NCI-H128 (cell line): ENCODE measurements around the gene FBXW7.

Experiments
- DNase-seq: peaks from one replicate; lab custom pipeline; 2025; ENCODE audit not compliant: unreplicated experiment; lab: John Stamatoyannopoulos, UW

The FBXW7 gene

DNA sequence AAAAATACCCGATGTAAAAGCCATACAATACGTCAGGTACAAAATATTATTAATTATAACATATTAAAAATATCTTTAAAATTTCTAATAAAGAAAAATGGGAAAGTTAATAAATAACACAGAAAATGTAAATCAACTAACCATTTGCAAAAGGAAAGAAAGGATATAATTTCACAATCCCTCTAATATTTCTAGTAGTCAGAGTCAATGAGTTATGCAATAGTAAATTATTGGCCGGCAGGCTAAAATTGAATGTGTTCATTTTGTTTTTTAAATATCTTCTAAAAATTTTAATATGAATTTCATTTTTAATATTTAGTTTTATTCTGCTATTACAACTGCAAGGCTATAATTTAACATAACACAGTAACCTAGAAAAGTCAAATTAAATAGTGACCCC lies 155.7 kb downstream of the FBXW7 start:
- no peak for DNase-seq

DNA sequence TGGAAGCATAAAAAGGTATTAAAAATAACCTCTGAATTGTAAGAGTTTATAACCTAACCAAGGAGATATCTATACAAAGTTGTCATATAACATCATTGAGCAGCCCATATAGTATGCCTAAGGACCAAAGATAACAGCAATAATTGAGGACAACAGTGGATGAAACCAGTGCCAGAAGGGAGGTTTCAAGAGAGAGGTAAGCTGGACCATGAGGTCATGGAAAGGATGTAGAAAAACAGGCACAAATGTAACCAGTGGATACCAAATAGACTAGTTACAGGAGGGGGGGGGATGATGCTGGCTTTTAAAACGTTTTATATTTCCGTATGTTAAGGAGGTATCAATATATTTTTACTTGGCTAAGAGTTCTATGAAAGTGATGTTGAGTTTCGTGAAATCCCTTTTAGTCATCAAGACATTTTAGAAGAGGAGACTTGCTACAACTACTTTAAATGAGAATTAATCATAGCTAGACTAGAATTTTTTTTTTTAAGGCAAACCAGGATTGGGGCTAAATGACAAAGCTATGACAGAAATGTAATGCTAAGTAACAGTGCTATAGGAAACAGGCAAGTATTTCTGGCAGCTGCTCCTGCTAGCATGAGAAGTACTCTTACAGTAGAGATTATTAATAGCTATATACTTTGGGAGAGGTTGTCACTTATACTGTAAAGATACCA lies 161.1 kb downstream of the FBXW7 start:
- no peak for DNase-seq

- no peak for DNase-seq
Observed at GRCh38 chr4:152374153-152374552, 161.7 kb downstream of the FBXW7 start.

- no peak for DNase-seq
Observed at GRCh38 chr4:152372444-152372843, 163.4 kb downstream of the FBXW7 start.

- DNase-seq, result no peak
Observed at GRCh38 chr4:152369902-152370295, 166.0 kb downstream of the FBXW7 start.

- DNase-seq, result no peak
Observed at GRCh38 chr4:152369203-152369901, 166.5 kb downstream of the FBXW7 start.

- DNase-seq, result peak; percentile 16
Observed at GRCh38 chr4:152368001-152368400, 167.9 kb downstream of the FBXW7 start.

GRCh38 chr4:152364883-152365282 lies 171.0 kb downstream of the FBXW7 start:
- no peak for DNase-seq

DNA sequence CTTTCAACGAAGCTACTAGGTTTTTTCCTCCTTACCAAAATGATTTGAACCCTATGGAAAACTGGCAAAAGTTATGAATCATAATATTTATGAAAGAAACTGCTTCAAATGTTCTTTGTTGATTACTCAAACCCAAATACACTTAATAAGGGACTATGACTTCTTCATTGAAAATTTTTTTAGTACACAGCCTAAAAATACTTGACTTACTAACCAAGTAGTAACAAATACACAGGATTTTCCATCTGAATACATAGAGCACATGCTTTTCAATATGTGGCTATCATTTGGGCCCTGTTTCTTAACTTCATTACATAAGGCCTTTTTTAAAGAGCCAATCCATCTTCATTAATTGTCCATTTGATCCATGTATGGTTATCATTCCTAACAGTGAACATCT lies 171.5 kb downstream of the FBXW7 start:
- no peak for DNase-seq

DNA sequence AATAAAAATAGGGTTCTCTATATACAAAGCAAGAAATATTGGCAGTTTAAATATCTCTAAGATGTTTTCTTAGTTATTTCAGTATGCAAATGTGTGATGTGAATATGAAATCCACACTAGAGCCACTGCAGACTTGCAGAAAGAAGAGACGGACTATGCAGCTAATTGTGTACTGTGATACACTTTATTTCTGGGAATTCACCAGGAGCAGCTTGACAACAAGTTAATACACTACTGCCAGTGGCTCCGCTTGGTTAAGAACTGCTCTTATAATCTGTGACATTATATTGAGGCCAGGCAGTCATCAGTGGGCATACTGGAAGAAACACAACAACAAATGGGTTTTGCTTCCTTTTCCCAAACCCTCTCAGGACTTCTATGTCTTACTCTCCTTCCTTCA lies 172.0 kb downstream of the FBXW7 start:
- no peak for DNase-seq

- no peak for DNase-seq
Observed at GRCh38 chr4:152363086-152363485, 172.8 kb downstream of the FBXW7 start.

DNA sequence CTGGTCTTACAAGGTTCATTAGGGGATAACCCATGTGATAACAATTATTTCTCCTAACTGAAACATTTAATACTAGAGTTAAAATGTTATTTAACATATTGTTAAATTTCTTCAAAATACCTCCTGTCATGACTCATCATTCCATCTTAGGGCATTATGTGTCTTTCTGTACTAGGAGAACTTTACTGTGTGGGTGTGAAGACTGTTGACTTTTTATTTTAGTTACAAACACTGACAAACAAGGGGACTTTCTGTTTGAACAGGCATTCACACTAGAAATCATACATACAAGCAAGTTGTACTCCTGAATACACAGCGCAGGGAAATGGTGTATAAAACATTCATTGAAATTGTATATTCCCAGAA lies 175.9 kb downstream of the FBXW7 start:
- no peak for DNase-seq

- no peak for DNase-seq
Observed at GRCh38 chr4:152359208-152360044, 176.5 kb downstream of the FBXW7 start.

GRCh38 chr4:152357206-152357605 lies 178.7 kb downstream of the FBXW7 start:
- DNase-seq, result no peak

DNA sequence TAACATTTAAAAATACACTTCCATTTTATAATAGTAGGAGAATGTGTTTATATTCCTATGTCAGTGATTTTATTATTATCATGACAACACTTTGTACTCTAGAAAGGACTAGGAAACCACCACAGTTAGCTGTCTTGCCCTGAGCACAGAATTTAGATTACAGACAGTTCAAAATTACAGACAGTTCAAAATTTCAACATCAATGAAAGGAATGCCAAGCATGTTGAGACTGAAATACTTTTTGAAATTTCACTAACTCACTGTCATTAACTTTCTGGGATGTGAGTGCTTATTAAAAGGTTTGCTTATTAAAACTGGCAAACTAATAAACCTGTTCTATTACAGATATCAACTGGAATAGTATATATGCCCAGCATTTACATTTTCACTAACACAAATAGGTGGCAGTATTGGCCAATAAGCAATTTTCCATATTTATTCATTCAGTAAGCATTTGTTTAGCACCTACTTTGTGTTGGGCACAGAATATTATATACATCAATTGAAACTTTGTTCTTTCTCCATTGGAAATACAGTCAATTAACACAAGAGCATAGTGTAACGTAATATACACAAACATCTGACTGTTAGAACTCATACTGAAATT lies 179.4 kb downstream of the FBXW7 start:
- DNase-seq, result no peak

GRCh38 chr4:152352622-152353116 lies 183.2 kb downstream of the FBXW7 start:
- DNase-seq, result peak; percentile 51

GRCh38 chr4:152352215-152352614 lies 183.7 kb downstream of the FBXW7 start:
- no peak for DNase-seq

- DNase-seq, result no peak
Observed at GRCh38 chr4:152351080-152351479, 184.8 kb downstream of the FBXW7 start.

- DNase-seq, result no peak
Observed at GRCh38 chr4:152348670-152349069, 187.2 kb downstream of the FBXW7 start.

DNA sequence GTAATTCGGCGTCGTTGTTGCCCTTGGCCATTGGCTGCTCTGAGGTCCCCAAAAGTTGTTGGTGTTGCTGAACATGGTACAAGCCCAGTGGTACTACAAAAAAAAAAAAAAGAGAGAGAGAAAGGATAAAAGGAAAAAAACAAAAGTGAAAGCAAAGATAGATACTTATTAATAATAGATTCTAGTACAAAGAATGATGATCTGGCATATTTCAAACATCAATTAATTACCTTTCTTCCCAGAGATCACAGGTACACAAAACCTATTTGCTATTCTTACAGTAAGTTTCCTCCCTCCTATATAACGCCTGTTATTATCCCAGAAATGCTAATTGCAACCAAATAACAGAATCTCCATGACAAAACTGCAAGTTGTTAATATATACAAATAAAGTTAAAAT lies 188.9 kb downstream of the FBXW7 start:
- DNase-seq, result no peak

- DNase-seq, result no peak
Observed at GRCh38 chr4:152346526-152346925, 189.4 kb downstream of the FBXW7 start.
